Measurements from ENCODE around the gene EVX2.

The EVX2 gene

GRCh38 chr2:176101842-176102241 lies 18.1 kb upstream of the EVX2 start:
- no peaks in the 10 kb centered on the region for H3K36me3 ChIP-seq (replicated peaks in 1 of 2; ENCODE audit: control insufficient read depth in 2 of 2, insufficient read depth in 2 of 2, low read length in 2 of 2)
- H3K27me3 ChIP-seq (ENCODE audit: control insufficient read depth in 3 of 3, insufficient read depth in 3 of 3, low read depth in 1 of 3, low read length in 3 of 3): peaks cover 86 to 100% (median 99%) of the 10 kb centered on the region in 3 experiments
- H2AFZ ChIP-seq (ENCODE audit: low read length): no peak overlapping the region
- no peak overlapping the region for H2BK120ac ChIP-seq (ENCODE audit: low read depth, low read length)
- peak overlapping the region; percentile 18 for H3K23ac ChIP-seq (ENCODE audit: low read depth, low read length, poor library complexity)
- H3K4ac ChIP-seq (ENCODE audit: low read length): no peak overlapping the region
- H2BK5ac ChIP-seq (ENCODE audit: low read length): no peak overlapping the region
- H3K18ac ChIP-seq (ENCODE audit: low read length): no peak overlapping the region
- WGBS, 2 donors (ENCODE audit: extremely low coverage in 2 of 2, insufficient read length in 2 of 2, insufficient replicate concordance in 1 of 2): no CpG with 5 or more reads among the region's 5 CpGs
- no peak overlapping the region for H2BK15ac ChIP-seq (ENCODE audit: low read length)
- no peaks in the 10 kb centered on the region for H3K4me1 ChIP-seq (ENCODE audit: control insufficient read depth in 2 of 2, insufficient read depth in 1 of 2, low read depth in 1 of 2, low read length in 2 of 2)
- no peak overlapping the region for H2AK5ac ChIP-seq (ENCODE audit: low read depth, low read length)
- no peak overlapping the region for H2BK12ac ChIP-seq (ENCODE audit: low read length)
- no peak overlapping the region for H3K4me3 ChIP-seq (ENCODE audit: low read length in 2 of 2)
- H3K14ac ChIP-seq (ENCODE audit: low read length): no peak overlapping the region
- H3K9ac ChIP-seq (ENCODE audit: low read depth, low read length, poor library complexity): no peak overlapping the region
- H4K8ac ChIP-seq (ENCODE audit: low read depth, low read length): no peak overlapping the region
- H3K9me3 ChIP-seq (replicated peaks in 1 of 2; ENCODE audit: control insufficient read depth in 2 of 2, insufficient read depth in 1 of 2, low read depth in 1 of 2, low read length in 2 of 2): peaks cover 7 to 9% of the 10 kb centered on the region in 2 donors
- no peak for DNase-seq (ENCODE audit: low spot score)
- H3K4me2 ChIP-seq (ENCODE audit: insufficient read depth, low read length, poor library complexity, severe bottlenecking): no peak overlapping the region
- no peaks in the 10 kb centered on the region for H3K79me1 ChIP-seq (ENCODE audit: low read depth, low read length)
- H4K91ac ChIP-seq (ENCODE audit: low read depth, low read length, poor library complexity): no peak overlapping the region
- no peak overlapping the region for H3K27ac ChIP-seq (replicated peaks; ENCODE audit: low read length)

GRCh38 chr2:176101216-176101830 lies 17.6 kb upstream of the EVX2 start:
- Histone ChIP-seq H3K4me3 (ENCODE audit: low read length in 2 of 2) (no peak overlapping the region), H3K9ac (ENCODE audit: low read depth, low read length, poor library complexity) (no peak overlapping the region), H3K18ac (ENCODE audit: low read length) (no peak overlapping the region), H3K4me2 (ENCODE audit: insufficient read depth, low read length, poor library complexity, severe bottlenecking) (no peak overlapping the region), H2BK12ac (ENCODE audit: low read length) (no peak overlapping the region), H4K91ac (ENCODE audit: low read depth, low read length, poor library complexity) (no peak overlapping the region), H2AFZ (ENCODE audit: low read length) (no peak overlapping the region), H3K4ac (ENCODE audit: low read length) (no peak overlapping the region), H3K27me3 (ENCODE audit: control insufficient read depth in 3 of 3, insufficient read depth in 3 of 3, low read depth in 1 of 3, low read length in 3 of 3) (peaks cover 87 to 100% (median 99%) of the 10 kb centered on the region in 3 experiments), H2AK5ac (ENCODE audit: low read depth, low read length) (no peak overlapping the region), H2BK15ac (ENCODE audit: low read length) (no peak overlapping the region), H3K9me3 (replicated peaks in 1 of 2; ENCODE audit: control insufficient read depth in 2 of 2, insufficient read depth in 1 of 2, low read depth in 1 of 2, low read length in 2 of 2) (peaks cover 7 to 9% of the 10 kb centered on the region in 2 donors), H4K8ac (ENCODE audit: low read depth, low read length) (no peak overlapping the region), H2BK5ac (ENCODE audit: low read length) (no peak overlapping the region), H3K36me3 (replicated peaks in 1 of 2; ENCODE audit: control insufficient read depth in 2 of 2, insufficient read depth in 2 of 2, low read length in 2 of 2) (no peaks in the 10 kb centered on the region), H3K79me1 (ENCODE audit: low read depth, low read length) (no peaks in the 10 kb centered on the region), H3K27ac (replicated peaks; ENCODE audit: low read length) (no peak overlapping the region), H3K23ac (ENCODE audit: low read depth, low read length, poor library complexity) (no peak overlapping the region), H3K4me1 (ENCODE audit: control insufficient read depth in 2 of 2, insufficient read depth in 1 of 2, low read depth in 1 of 2, low read length in 2 of 2) (no peaks in the 10 kb centered on the region), H2BK120ac (ENCODE audit: low read depth, low read length) (no peak overlapping the region), H3K14ac (ENCODE audit: low read length) (no peak overlapping the region)
- no peak for DNase-seq (ENCODE audit: low spot score)
- no CpG with 5 or more reads among the region's 2 CpGs for WGBS, 2 donors (ENCODE audit: extremely low coverage in 2 of 2, insufficient read length in 2 of 2, insufficient replicate concordance in 1 of 2)

- Histone ChIP-seq H2AFZ (ENCODE audit: low read length) (no peak overlapping the region), H3K4me2 (ENCODE audit: insufficient read depth, low read length, poor library complexity, severe bottlenecking) (no peak overlapping the region), H3K23ac (ENCODE audit: low read depth, low read length, poor library complexity) (no peak overlapping the region), H4K8ac (ENCODE audit: low read depth, low read length) (no peak overlapping the region), H3K79me1 (ENCODE audit: low read depth, low read length) (no peaks in the 10 kb centered on the region), H2BK12ac (ENCODE audit: low read length) (no peak overlapping the region), H3K9me3 (replicated peaks in 1 of 2; ENCODE audit: control insufficient read depth in 2 of 2, insufficient read depth in 1 of 2, low read depth in 1 of 2, low read length in 2 of 2) (peaks cover 7 to 8% of the 10 kb centered on the region in 2 donors), H2BK5ac (ENCODE audit: low read length) (no peak overlapping the region), H3K4ac (ENCODE audit: low read length) (no peak overlapping the region), H3K4me3 (ENCODE audit: low read length in 2 of 2) (no peak overlapping the region), H3K9ac (ENCODE audit: low read depth, low read length, poor library complexity) (no peak overlapping the region), H2BK15ac (ENCODE audit: low read length) (no peak overlapping the region), H3K4me1 (ENCODE audit: control insufficient read depth in 2 of 2, insufficient read depth in 1 of 2, low read depth in 1 of 2, low read length in 2 of 2) (no peaks in the 10 kb centered on the region), H3K18ac (ENCODE audit: low read length) (no peak overlapping the region), H3K14ac (ENCODE audit: low read length) (no peak overlapping the region), H2BK120ac (ENCODE audit: low read depth, low read length) (no peak overlapping the region), H3K27ac (replicated peaks; ENCODE audit: low read length) (no peak overlapping the region), H3K27me3 (ENCODE audit: control insufficient read depth in 3 of 3, insufficient read depth in 3 of 3, low read depth in 1 of 3, low read length in 3 of 3) (peaks cover 81 to 100% (median 96%) of the 10 kb centered on the region in 3 experiments), H3K36me3 (replicated peaks in 1 of 2; ENCODE audit: control insufficient read depth in 2 of 2, insufficient read depth in 2 of 2, low read length in 2 of 2) (no peaks in the 10 kb centered on the region), H2AK5ac (ENCODE audit: low read depth, low read length) (no peak overlapping the region), H4K91ac (ENCODE audit: low read depth, low read length, poor library complexity) (no peak overlapping the region)
- no peak for DNase-seq (ENCODE audit: low spot score)
- WGBS, 2 donors (ENCODE audit: extremely low coverage in 2 of 2, insufficient read length in 2 of 2, insufficient replicate concordance in 1 of 2): no CpG with 5 or more reads among the region's 28 CpGs
Measured at GRCh38 chr2:176100547-176101140, 16.9 kb upstream of the EVX2 start.

GRCh38 chr2:176099728-176100546 lies 16.2 kb upstream of the EVX2 start, which contains the start of gene HOXD12:
Gene HOXD12, plus strand, starts transcription at chr2:176099795. Its CDS starts 7 bp downstream, at chr2:176099802.
- no peak for DNase-seq (ENCODE audit: low spot score)
- peaks cover 74 to 100% (median 95%) of the 10 kb centered on the region in 3 experiments for H3K27me3 ChIP-seq (ENCODE audit: control insufficient read depth in 3 of 3, insufficient read depth in 3 of 3, low read depth in 1 of 3, low read length in 3 of 3)
- no CpG with 5 or more reads among the region's 70 CpGs for WGBS, 2 donors (ENCODE audit: extremely low coverage in 2 of 2, insufficient read length in 2 of 2, insufficient replicate concordance in 1 of 2)
- no peak within 1 kb of the TSS for H3K23ac ChIP-seq (ENCODE audit: low read depth, low read length, poor library complexity)
- peak within 1 kb of the TSS; percentile 30 for H2AFZ ChIP-seq (ENCODE audit: low read length)
- peaks cover 7 to 8% of the 10 kb centered on the region in 2 donors for H3K9me3 ChIP-seq (replicated peaks in 1 of 2; ENCODE audit: control insufficient read depth in 2 of 2, insufficient read depth in 1 of 2, low read depth in 1 of 2, low read length in 2 of 2)
- H3K4ac ChIP-seq (ENCODE audit: low read length): no peak within 1 kb of the TSS
- H2BK120ac ChIP-seq (ENCODE audit: low read depth, low read length): no peak within 1 kb of the TSS
- H2BK5ac ChIP-seq (ENCODE audit: low read length): no peak within 1 kb of the TSS
- no peak within 1 kb of the TSS for H4K8ac ChIP-seq (ENCODE audit: low read depth, low read length)
- H2BK15ac ChIP-seq (ENCODE audit: low read length): no peak within 1 kb of the TSS
- no peak within 1 kb of the TSS for H3K18ac ChIP-seq (ENCODE audit: low read length)
- no peak within 1 kb of the TSS for H4K91ac ChIP-seq (ENCODE audit: low read depth, low read length, poor library complexity)
- H3K4me2 ChIP-seq (ENCODE audit: insufficient read depth, low read length, poor library complexity, severe bottlenecking): no peak within 1 kb of the TSS
- H3K4me1 ChIP-seq (ENCODE audit: control insufficient read depth in 2 of 2, insufficient read depth in 1 of 2, low read depth in 1 of 2, low read length in 2 of 2): no peaks in the 10 kb centered on the region
- H3K4me3 ChIP-seq (ENCODE audit: low read length in 2 of 2): no peak within 1 kb of the TSS
- no peak within 1 kb of the TSS for H3K9ac ChIP-seq (ENCODE audit: low read depth, low read length, poor library complexity)
- no peak within 1 kb of the TSS for H2BK12ac ChIP-seq (ENCODE audit: low read length)
- H3K36me3 ChIP-seq (replicated peaks in 1 of 2; ENCODE audit: control insufficient read depth in 2 of 2, insufficient read depth in 2 of 2, low read length in 2 of 2): no peaks in the 10 kb centered on the region
- H2AK5ac ChIP-seq (ENCODE audit: low read depth, low read length): no peak within 1 kb of the TSS
- H3K14ac ChIP-seq (ENCODE audit: low read length): peak within 1 kb of the TSS; percentile 28
- H3K79me1 ChIP-seq (ENCODE audit: low read depth, low read length): no peaks in the 10 kb centered on the region
- H3K27ac ChIP-seq (replicated peaks; ENCODE audit: low read length): no peak within 1 kb of the TSS
